ENCODE data around the gene MAS1.

MAS1 gene

DNA sequence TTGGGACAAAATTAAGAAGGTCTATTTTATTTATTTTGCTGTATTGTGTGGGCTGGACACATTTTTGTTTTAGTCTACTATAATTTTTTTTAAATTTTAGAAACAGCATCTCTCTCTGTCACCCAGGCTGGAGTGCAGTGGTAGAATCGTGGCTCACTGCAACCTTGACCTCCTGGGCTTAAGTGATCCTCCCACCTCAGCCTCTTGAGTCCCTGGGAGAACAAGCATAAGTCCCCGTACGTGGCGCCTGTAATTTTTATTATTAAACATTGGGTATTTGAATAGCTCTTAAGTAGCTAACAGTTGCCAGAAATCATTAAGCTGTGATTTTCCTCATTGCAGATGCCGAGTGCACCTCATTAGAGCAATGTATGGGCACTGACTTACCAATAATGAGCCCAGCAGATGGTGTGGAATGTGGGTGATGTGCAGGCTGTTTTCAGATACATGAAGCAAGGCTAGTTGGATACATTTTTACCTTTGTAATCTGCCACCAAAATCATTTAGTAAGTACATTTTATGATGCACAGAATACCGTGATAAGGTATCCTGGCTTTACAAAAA is 10.3 kb upstream of the MAS1 start:
- DNase-seq: no peak

DNA sequence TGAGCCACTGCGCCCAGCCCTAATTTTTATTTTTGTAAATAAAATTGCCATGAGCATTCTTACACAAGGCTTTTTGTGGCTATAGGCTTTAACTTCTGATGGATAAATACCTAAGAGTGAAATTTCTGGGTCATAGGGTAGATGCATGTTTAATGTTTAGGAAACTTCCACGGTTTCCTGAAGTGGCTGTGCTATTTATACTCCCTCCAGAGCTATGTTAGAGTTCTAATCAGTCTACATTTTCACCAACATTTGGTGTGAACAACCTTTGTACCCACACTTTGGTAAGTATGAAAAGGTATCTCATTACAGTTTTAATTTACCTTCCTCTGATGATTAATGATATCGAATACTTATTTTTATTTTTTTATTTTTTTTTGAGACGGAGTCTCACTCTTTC is 6.1 kb upstream of the MAS1 start:
- DNase-seq: no peak

DNA sequence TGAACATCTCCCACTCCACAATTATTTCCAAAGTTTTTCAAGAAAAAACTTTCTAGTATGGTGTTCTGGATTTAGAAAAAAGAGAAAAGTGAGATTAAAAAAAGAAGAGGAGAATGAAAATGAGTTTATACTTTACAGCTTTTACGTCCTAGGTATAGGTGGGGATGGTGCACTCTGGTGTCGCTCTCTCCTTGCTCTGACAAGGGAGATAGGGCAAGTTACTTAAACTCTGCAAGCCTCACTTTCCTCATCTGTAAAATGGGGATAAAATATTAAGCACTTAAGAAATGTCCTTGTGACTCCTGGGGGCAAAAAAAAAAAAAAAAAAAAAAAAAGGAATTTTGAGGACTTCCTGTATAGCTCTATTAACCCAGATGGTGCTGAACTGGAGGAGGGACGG is 4.5 kb upstream of the MAS1 start:
- no peak for DNase-seq

DNA sequence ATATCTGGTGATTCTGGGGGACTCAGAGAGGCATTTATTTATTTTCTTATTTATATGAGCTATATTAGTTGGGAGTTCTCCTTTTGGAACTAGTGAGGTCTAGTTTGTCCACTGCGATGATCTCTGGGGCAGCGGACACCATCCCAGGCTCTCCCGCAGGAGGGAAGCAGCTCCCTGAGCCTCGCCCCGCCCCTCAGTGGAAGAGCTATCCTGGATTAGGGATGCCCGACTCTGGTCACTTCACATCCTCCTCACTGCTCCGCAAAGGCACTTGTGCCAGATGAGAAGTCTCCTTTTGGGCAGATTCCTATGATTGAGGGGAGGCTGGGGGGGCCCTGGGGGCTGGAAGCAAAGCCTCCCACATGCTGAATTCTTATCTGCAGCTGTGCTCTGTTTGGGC is 3.6 kb upstream of the MAS1 start:
- DNase-seq: no peak

DNA sequence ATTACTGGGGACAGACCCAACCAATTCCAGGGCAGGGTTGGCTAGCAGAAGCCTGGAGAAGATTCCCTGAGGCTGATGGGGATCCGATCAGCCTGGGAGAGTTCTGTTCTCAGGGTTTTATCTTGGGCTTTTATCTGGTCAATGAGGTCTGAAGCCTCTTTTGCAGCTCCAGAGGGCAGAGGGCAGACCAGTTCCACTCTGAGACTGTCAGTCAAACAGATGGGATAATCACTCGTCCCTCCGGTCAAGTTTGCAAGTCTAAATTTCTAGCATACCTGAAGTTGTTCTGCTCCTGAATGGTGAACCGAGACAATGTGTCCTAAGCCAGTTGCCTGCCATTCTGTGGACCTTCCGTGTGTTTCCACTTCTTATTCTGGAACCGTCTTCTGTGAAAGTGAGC is 3.0 kb upstream of the MAS1 start:
- DNase-seq: no peak

DNA sequence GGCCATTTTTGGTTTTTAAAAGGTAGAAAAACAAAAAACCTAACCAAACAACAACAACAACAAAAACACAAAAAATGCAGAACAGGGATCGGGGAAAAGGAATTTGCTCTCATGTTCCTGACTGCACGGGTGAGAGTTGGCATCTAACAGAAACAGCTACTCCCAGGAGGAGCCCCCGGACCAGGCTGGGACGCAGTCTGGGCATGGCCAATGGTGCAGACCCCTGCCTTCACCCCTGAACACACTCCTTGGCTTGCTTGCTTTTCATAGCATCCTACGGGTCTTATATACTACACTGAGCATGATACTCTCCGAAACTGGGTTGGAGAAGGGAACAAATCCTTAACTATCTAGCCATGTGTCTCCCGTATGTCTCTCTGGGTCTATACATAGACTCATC is 587 bp upstream of the MAS1 start:
- DNase-seq: no peak

DNA sequence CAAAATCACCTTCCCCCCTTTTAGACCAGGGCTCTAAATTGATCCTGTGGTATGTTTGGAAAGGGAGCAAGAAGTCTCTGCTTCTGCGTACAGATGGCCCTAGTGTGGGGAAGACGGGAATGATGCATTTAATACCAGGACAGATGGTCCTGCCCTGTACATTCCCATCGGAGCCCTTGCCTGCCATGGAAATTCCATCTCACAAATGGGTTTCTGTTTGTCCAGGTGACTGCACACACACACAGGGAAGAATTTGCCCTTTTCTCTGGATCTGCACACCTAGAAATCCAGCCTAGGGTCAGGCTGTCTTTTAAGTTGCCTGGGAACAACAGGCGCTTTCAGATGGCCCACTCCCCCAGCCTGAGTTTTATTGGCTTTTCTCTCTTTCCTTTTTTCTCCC is 1.3 kb downstream of the MAS1 start:
- DNase-seq: no peak

DNA sequence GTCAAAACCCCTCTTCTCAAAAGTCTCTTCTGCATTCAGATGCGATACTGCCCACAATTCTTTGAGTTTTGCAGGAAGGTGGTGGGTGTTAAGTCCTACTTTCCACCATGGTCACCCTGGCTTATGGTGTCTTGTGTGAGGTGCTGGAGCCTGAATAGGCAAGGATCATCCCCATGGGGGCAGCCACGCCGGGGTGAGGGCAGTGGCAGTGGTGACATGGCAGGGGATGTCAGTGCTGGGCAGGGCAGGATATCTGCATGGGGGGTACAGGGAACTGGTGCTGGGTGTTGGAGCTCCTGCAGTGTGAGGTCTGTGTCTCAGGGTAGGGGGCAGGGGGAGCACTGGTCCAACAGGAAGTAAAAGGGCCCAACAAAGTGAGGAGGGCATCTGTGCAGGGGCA is 2.3 kb downstream of the MAS1 start:
- no peak for DNase-seq

DNA sequence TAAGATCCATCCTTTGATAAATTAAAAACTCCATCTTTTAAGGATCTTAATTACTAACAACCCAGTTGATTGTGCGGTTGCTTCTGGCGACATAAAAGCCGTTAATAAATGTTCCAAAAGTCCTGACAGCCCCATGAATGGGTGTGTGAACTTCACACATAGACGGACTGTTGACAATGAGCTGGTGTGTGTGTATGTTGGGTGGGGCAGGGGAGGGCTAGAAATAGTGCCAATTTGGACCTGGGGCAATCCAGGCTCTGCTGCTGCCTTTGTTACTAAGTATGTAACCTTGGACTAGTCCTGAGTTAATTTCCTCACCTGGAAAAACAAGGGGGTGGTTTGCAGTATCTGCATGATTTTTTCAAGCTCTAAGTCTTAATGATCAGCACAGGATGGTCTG is 4.2 kb downstream of the MAS1 start:
- DNase-seq: no peak

DNA sequence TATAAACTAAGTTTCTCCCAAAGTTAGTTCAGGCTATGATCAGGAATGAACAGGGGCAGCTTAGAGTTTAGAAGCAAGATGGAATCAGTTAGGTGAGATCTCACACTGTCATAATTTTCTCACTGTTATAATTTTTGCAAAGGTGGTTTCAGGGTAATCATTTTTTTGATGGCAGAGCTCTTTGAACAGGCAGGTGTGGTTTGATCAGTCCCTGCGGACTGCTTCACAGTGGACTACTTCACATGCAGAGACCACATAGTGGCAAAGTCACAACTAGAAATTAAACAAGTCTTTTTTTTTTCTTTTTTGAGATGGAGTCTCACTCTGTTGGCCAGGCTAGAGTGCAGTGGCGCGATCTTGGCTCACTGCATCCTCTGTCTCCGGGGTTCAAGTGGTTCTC is 6.8 kb downstream of the MAS1 start:
- no peak for DNase-seq

DNA sequence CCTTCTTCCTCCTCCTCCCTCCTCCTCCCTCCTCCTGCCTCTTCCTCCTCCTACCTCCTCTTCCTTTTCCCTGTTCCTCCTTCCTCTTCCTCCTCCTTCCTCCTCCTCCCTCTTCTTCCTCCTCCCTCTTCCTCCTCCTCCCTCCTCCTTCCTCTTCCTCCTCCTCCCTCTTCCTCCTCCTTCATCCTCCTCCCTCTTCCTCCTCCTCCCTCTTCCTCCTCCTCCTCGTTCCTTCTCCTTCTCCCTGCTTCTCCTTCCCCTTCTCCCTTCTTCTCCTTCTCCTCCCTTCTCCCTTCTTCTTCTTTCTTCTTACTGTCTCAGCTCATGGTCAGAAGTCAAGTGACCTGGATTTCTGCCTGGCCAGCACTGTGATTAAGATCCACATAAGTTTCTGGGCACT is 7.7 kb downstream of the MAS1 start:
- DNase-seq: no peak

DNA sequence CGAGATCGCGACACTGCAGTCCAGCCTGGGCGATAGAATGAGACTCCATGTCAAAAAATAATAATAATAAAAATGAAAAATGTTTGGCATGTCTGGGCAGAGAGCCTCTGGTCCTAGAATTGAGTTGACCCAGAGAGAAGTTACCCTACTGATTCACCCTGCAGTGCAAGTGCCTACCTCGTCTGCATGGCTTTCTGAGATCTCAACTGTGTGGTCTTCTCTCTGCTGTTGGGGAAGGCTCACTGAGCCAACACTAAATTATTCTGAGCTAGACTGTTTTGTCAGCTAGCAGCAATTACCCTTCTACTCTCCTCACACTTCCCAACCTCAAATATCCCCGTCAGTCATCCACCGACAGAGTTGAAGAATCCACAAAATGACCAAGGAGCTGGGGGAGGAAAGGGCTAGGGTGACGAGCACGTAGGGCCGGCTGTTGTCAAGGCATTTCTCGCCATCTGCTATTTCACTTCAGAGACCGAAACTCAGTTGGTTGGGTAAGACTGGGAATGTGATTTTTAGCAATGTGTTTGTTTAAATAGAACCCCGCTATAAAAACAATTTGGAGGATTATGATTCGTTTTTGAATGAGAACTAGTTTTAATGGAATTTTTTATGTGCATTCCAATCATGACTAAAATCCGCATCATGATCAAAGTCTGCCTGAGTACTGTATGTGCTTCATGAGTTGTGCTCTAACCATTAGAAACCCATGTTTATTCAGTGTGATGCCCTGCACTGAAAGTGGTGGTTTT is 9.4 kb downstream of the MAS1 start:
- DNase-seq: no peak

DNA sequence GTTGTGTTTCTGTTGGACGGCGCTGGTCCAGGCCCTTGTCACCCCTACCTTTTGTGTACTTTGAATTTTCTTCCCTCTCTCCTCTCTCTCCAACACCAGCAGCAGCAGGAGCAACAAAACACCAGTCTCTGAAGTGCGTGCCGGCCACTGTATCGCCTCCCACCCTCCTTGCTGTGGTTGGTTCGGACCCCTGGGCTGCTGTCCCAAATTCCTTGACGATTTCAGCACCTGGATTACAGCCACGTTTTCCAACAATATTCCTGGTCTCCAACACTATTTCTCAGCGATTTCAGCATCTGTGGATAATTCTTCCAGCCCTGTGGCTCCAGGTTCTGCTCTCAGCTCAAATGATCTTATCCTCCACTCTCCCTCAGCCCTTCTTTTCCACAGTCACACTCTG is 11.8 kb downstream of the MAS1 start:
- no peak for DNase-seq

DNA sequence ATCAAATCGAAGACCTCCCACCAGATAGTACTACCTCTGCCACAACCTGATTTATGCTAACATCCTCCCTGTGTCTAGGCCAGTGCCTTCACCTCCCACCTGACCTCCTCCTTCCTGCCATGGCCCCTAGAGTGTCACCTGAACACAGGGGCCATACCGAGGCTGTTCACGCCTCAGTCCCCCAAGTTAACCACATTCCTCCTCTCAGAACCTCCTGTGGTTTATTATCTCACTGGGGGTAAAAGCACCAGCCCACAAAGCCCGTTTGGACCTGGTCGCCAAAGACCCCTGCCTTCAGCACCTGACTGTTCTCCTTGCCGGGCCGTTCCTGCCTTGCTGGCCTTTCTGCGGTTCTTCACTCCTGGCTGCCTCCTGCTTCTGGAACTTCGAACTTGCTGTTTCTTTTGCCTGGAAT is 13.7 kb downstream of the MAS1 start:
- no peak for DNase-seq

DNA sequence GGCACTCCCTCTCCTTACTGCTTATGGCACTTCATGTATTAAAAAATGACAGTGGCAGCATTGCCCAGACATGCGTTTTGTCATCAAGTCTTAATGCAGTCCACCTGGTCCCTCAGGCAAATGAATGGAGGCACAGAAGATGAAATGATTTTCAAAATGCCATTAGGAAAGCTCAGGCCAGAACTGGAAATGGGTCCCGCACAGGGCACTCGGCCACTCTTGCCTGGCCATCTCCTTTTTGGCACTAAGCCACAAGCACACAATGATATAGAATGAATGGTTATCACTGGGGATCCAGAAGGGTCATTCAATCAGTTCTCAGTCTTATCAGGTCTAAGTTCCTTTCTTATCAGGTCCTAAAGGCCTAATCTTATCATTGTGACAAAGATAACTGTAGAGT is 15.6 kb downstream of the MAS1 start:
- DNase-seq: no peak

DNA sequence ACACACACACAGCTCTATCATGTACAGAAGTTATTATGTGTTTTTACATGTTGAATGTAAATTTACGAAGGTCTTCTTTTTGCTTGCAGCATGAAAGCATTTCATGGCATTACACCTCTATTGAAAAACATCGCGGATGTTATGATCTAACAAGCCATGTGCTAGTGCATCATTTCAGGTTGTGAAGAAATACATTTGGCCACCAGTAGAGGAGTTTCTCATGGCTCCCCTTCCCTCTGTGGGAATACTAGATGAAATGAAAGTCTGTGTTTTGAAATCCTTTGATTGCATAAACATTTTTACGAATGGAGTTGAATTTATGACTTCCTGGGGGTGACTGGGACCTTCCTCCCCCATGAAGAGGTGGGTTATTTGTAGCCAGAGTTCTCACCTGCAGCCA is 17.7 kb downstream of the MAS1 start:
- DNase-seq: no peak

DNA sequence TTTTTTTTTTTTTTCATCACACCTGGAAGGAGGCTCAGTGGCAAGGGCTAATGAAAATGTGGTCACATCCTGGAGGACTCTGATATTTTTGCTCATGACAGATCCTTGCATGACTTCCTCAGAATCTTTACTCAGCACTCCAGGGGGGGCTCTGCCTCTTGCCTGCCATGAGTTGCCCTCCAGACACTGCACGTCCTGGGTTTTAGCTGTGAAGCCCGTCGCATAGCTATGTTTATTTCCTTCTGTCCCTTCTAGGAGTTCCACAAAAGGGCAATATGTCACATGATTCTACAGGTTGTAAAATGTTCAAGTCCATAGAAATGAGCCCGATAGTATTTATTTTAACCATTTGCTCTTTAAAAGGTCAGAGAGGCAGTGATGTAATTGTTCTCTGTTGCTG is 18.2 kb downstream of the MAS1 start:
- DNase-seq: no peak

DNA sequence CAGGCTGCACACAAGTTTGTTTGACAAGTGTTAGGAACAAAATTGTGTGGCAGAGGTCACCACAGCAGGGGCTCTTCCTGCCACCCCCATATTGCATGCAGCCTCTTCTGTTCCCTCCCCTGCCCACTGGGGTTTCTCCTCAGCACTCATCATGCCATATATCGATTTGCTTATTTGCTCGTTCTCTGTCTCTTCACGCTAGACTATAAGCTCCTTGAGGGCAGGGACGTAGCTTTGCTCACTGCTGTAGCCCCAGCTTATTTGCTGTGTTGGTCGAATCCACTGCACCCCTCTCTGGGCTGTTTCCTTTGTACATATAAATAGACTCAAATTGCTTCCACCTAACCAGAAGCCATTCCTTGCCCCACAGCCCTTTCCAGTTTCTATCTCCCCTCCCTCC is 19.6 kb downstream of the MAS1 start:
- no peak for DNase-seq

DNA sequence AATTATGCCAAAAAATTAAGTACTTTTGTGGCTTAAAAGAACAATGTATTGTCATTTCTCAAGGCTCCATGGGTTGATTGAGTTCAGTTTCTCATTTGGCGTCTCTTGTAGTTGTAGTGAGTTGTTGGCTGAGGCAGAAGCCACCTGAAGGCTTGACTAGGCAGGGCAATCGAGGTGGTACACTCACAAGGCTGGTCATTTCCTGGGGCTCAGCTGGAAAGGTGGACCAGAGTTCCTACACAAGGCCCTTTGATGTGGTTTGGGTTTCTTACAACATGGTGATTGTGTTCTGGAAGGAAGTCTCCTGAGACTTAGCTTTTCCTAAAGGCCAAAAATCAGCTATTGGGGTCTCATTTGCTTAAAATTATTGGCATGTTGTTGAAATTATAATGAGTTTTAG is 22.6 kb downstream of the MAS1 start:
- DNase-seq: no peak

DNA sequence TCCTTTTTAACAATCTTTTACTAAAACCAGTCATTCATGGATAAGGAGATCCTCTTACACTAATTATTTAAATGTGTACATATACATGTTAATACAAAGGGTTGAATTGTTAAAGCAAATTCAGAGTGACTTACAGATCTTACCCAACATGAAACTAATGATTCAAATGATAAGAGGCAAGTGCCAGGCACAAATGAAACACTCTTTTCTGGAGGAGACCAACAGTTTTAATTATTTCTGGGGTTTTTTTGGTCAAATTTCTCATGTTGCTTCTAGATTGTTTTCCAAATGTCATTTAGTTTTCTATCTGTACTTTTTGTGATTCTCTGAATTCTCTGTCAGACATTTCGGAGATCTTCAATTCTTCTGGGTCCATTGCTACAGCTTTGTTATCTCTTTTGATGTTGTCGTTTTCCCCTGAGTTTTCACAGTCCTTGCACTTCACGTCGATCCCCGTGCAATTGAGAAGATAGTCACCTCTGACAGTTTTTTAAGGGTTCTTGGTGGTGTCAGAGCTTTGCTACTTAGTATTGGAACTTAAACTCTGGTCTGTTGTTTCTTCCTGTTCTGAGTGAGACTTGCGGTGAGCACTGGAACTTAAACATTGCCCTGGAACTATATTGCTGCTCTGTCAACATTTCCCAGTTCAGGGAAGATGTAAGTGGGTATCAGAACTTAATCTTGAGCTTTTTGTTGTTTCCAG is 23.2 kb downstream of the MAS1 start:
- no peak for DNase-seq

DNA sequence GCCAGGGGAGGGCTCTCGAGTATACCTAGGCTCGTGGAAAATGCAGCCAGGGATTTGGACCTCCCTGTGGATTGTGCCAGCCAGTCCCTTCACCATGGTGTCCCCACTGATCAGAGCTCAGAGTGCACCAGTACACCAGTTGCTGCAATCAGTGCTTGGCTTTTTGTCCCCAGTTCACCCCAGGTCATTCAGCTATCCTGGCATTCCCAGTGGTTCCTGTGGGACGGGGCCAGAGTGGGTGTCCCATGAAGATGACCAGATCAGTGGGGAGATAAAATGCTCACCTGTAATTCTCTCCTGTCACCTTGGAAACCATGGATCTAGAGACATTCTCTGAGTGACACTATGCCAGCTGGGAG is 23.8 kb downstream of the MAS1 start:
- no peak for DNase-seq

DNA sequence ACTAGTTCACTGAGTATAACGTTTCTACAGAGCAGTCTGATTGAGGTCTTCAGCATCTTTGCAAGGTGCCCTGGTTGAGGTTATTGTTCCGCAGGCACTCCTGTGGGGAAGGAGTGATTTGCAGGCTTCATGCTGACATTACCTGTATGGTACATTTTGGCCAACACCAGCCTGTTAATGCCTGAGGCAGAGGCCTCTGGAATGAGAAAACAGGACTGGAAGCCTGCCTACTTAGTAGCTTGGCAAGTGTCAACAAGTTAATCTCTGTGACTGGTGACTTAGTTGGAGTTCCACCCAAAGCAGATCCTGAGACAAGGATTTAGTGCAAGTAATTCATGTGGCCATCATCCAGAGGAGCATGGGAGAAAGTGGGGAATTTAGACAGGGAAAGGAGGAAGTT is 24.6 kb downstream of the MAS1 start:
- DNase-seq: no peak

DNA sequence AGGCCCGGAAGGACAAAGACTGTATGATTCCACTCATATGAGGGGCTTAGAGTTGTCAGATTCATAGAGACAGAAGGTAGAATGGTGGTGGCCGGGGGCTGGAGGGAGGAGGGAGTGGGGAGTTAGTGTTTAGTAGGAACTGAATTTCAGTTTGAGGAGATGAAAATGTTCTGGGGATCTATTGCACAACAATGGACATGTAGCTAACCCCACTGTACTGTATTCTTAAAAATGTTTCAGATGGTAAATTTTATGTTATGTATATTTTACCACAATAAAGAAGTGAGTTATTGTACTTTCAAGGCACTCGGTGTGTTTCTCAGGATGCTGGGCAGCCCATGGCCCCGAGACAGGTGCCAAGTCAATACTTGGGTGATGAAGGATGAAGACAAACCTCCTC is 25.4 kb downstream of the MAS1 start:
- DNase-seq: no peak

DNA sequence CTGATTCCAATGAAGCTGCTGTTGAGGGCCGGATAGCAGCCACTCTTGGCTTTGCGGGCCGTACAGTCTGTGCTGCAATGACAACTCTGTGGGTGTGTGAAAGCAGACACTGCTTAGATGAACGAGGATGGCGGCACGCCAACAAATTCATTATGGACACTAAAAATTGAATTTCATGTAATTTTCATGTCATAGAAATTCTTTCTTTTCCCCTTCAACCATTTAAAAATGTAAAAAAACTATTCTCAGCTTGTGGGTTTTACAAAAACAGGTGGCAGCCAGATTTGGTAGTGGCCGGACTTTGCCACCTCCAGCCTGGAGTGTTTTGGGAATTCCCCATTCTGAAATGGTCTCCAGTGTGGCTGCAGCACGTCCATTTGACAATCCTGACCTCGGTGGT is 26.0 kb downstream of the MAS1 start:
- DNase-seq: no peak

DNA sequence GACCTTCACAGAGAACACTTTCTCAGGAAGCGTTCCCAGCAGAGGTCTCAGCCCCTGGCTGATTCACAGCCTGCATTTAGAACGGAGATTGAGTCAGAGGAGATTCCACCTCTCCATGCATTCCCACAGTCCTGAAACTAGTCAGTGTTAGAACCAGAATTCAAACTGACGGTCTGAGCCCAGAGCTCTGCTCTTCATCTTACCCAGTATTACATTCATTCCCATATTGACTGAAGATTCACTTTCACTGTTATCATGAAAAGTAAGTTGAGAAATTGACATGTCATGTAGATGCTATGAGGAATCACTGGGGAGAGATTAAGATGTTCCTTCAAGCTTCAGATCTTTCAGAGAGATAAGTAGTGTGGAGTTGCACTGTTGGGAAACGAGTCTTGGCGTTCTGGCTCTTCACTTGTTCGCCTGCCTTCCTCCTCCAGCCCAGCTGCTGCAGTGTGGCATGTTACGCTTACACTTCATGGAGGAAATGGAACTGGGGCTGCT is 28.3 kb downstream of the MAS1 start:
- no peak for DNase-seq
